Sigmoid colon (tissue), 7 donors: Measurements from ENCODE around the gene DTX1. TPM values are rescaled to one million over a fixed set of nuclear protein-coding genes. Genes with fewer than 3 reads are reported as not detected.
A peak's percentile ranks its signal among the peaks of the same experiment; 100 is the strongest.

ENCODE experiments used
- DNase-seq: peaks from one replicate; pipeline ENCODE4 v3.0.0-alpha.2; 2019
- H3K27ac ChIP-seq, 4 donors: fragments of 200-600 bp; sonication (generic); one replicate each; pipeline ENCODE4 v1.5.1; 2016 to 2019; ENCODE audit warnings: mild to moderate bottlenecking in 1 of 4
- H3K27me3 ChIP-seq, 3 donors: fragments of 200-600 bp; sonication (generic); one replicate each; pipeline ENCODE4 v1.5.1; 2019; ENCODE audit warnings: mild to moderate bottlenecking in 1 of 3
- H3K36me3 ChIP-seq, 4 donors: fragments of 200-600 bp; sonication (generic); one replicate each; pipeline ENCODE4 v1.5.1; 2016 to 2019
- H3K4me1 ChIP-seq, 4 donors: fragments of 200-600 bp; sonication (generic); one replicate each; pipeline ENCODE4 v1.5.1; 2017 to 2019
- H3K4me3 ChIP-seq, 4 donors: fragments of 200-600 bp; sonication (generic); one replicate each; pipeline ENCODE4 v1.5.1; 2017 to 2019; ENCODE audit warnings: mild to moderate bottlenecking in 2 of 4, moderate library complexity in 1 of 4
- H3K9me3 ChIP-seq, 4 donors: fragments of 200-600 bp in 3 of 4; sonication (generic) in 3 of 4; one replicate each; pipeline versions ENCODE4 v1.5.1 to v1.6.1; 2013 to 2019
- CTCF ChIP-seq, 4 experiments: fragments of 450-650 bp in 3 of 4; fragments of 200-600 bp in 1 of 4; IDR thresholded peaks; one replicate each; pipeline ENCODE4 v1.5.1; 2016 to 2019; ENCODE audit warnings: antibody characterized with exemption in 4 of 4, mild to moderate bottlenecking in 3 of 4, moderate library complexity in 2 of 4
- EP300 ChIP-seq, 4 donors: sonication (generic); formaldehyde crosslinking; IDR thresholded peaks; one replicate each; pipeline ENCODE4 v1.6.1; 2017; ENCODE audit warnings: antibody characterized with exemption in 4 of 4
- POLR2A ChIP-seq, 2 donors: fragments of 450-650 bp; IDR thresholded peaks; one replicate each; pipeline ENCODE4 v1.6.1; 2016; ENCODE audit warnings: antibody characterized with exemption in 2 of 2, mild to moderate bottlenecking in 2 of 2, moderate library complexity in 2 of 2
- POLR2AphosphoS5 ChIP-seq, 4 donors: sonication (generic); formaldehyde crosslinking; IDR thresholded peaks; one replicate each; pipeline ENCODE4 v1.6.1; 2017; ENCODE audit warnings: antibody characterized with exemption in 4 of 4
- WGBS, 2 donors: extraction: QIAGEN DNeasy Blood & Tissue Kit; methylation state at CpG; one replicate each; pipeline ENCODE4 v1.1.7; 2013; 5-methylcytosine and 5-hydroxymethylcytosine counted together
- intact Hi-C: fragments of 100-400 bp; cut with DNase I; formaldehyde crosslinking; loops from one replicate; pipeline ENCODE4 v1.15.1; 2023
- polyA plus RNA-seq, 3 donors: library from polyadenylated mRNA; stranded (reverse); fragments of 200-250 nt; gene quantifications; one replicate each; pipeline ENCODE4 v1.2.3, GENCODE V29; 2013
- total RNA-seq, 4 donors: library from RNA; depleted of rRNA; stranded (reverse); fragments of >200 nt; gene quantifications; one replicate each; pipeline ENCODE4 v1.1.0, GENCODE V29; 2016
- donor health status: healthy with polysubstance abuse.
- donor health status: Bipolar disorder and iron deficiency.
- donor health status: healthy.

DTX1 gene
- total and polyA plus RNA-seq, 7 donors: 1.2 to 15.8 (median 3.0) TPM

GRCh38 chr12:113075137-113075683, 18.7 kb downstream of the DTX1 start:
- no peak for DNase-seq
- no peaks in the 10 kb centered on the region for H3K4me1 ChIP-seq
- intact Hi-C loops: no loop called here
- no peak overlapping the region for H3K27ac ChIP-seq
- H3K36me3 ChIP-seq: no peaks in the 10 kb centered on the region
- H3K9me3 ChIP-seq: no peaks in the 10 kb centered on the region
- WGBS, 2 donors: 54 to 64% methylated on average over 6 of the region's 6 CpGs
- H3K4me3 ChIP-seq: no peak overlapping the region
- TF ChIP-seq CTCF (IDR thresholded peaks at IDR 0.05) (no peak), POLR2A (IDR thresholded peaks at IDR 0.05) (no peak), EP300 (IDR thresholded peaks at IDR 0.05) (no peak), POLR2AphosphoS5 (IDR thresholded peaks at IDR 0.05) (no peak)
- H3K27me3 ChIP-seq: peaks cover 0 to 33% (median 0%) of the 10 kb centered on the region in 3 donors

GRCh38 chr12:113077057-113077858, 20.7 kb downstream of the DTX1 start:
- intact Hi-C loops: no loop called here
- Histone ChIP-seq H3K27me3 (peaks cover 0 to 36% (median 0%) of the 10 kb centered on the region in 3 donors), H3K4me3 (no peak overlapping the region), H3K4me1 (no peaks in the 10 kb centered on the region), H3K9me3 (no peaks in the 10 kb centered on the region), H3K36me3 (no peaks in the 10 kb centered on the region), H3K27ac (no peak overlapping the region)
- TF ChIP-seq EP300 (IDR thresholded peaks at IDR 0.05): no peak
- no peak for TF ChIP-seq CTCF (IDR thresholded peaks at IDR 0.05)
- no peak for TF ChIP-seq POLR2AphosphoS5 (IDR thresholded peaks at IDR 0.05)
- no peak for TF ChIP-seq POLR2A (IDR thresholded peaks at IDR 0.05)
- no peak for DNase-seq
- WGBS, 2 donors: 28 to 47% methylated on average over 70 of the region's 70 CpGs

- intact Hi-C loops: no loop called here
- Histone ChIP-seq H3K27ac (no peak overlapping the region), H3K36me3 (no peaks in the 10 kb centered on the region), H3K9me3 (no peaks in the 10 kb centered on the region), H3K4me3 (no peak overlapping the region), H3K27me3 (peaks cover 0 to 36% (median 0%) of the 10 kb centered on the region in 3 donors), H3K4me1 (no peaks in the 10 kb centered on the region)
- TF ChIP-seq EP300 (IDR thresholded peaks at IDR 0.05) (no peak), CTCF (IDR thresholded peaks at IDR 0.05) (no peak), POLR2AphosphoS5 (IDR thresholded peaks at IDR 0.05) (no peak), POLR2A (IDR thresholded peaks at IDR 0.05) (no peak)
- WGBS, 2 donors: 25 to 36% methylated on average over 48 of the region's 48 CpGs
- no peak for DNase-seq
These were observed 21.3 kb downstream of the DTX1 start for GRCh38 chr12:113077859-113078255.

GRCh38 chr12:113081873-113082272, 25.3 kb downstream of the DTX1 start:
- Histone ChIP-seq H3K4me1 (no peaks in the 10 kb centered on the region), H3K9me3 (no peaks in the 10 kb centered on the region), H3K27me3 (peaks cover 0 to 43% (median 0%) of the 10 kb centered on the region in 3 donors), H3K27ac (peak overlapping the region in 1 of 4 donors; percentile 14), H3K4me3 (no peak overlapping the region), H3K36me3 (no peaks in the 10 kb centered on the region)
- 72 to 80% methylated on average over 4 of the region's 4 CpGs for WGBS, 2 donors
- TF ChIP-seq CTCF (IDR thresholded peaks at IDR 0.05): no peak
- no peak for TF ChIP-seq POLR2AphosphoS5 (IDR thresholded peaks at IDR 0.05)
- no peak for TF ChIP-seq EP300 (IDR thresholded peaks at IDR 0.05)
- no peak for TF ChIP-seq POLR2A (IDR thresholded peaks at IDR 0.05)
- no peak for DNase-seq
- intact Hi-C loops: no loop called here
